ENCODE results near the gene CPNE5.

DNA sequence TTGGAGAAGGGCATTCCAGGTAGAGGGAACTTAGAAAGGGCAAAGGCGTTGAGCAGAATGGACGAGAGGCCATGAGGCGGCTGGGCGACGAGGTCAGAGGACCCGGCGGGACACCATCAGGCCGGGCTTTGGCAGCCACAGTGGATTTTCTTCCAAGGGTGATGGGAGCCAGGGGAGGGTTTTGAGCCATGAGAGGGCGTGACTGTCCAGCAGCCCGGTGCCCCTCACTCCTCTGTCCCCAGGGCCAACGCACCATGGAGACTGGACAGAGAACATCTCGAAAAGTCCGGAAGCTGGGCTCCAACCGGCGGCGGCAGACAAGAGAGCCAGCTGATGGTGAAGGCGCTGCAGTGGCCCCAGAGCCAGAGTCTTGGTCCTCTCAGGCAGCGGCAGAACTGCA lies 135.3 kb downstream of the CPNE5 start:
- TF ChIP-seq, protein P1, sequence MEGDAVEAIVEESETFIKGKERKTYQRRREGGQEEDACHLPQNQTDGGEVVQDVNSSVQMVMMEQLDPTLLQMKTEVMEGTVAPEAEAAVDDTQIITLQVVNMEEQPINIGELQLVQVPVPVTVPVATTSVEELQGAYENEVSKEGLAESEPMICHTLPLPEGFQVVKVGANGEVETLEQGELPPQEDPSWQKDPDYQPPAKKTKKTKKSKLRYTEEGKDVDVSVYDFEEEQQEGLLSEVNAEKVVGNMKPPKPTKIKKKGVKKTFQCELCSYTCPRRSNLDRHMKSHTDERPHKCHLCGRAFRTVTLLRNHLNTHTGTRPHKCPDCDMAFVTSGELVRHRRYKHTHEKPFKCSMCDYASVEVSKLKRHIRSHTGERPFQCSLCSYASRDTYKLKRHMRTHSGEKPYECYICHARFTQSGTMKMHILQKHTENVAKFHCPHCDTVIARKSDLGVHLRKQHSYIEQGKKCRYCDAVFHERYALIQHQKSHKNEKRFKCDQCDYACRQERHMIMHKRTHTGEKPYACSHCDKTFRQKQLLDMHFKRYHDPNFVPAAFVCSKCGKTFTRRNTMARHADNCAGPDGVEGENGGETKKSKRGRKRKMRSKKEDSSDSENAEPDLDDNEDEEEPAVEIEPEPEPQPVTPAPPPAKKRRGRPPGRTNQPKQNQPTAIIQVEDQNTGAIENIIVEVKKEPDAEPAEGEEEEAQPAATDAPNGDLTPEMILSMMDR (conservative IDR thresholded peaks at IDR 0.05), result no peak
- TF ChIP-seq EZH2 (IDR thresholded peaks at IDR 0.05; ENCODE audit: low read depth), result no peak

Data from PC-9 (cell line).